ENCODE measurements around the gene TMEM255A. TPM values are rescaled to one million over a fixed set of nuclear protein-coding genes. Genes with fewer than 3 reads are reported as not detected.

The TMEM255A gene
- total and polyA plus RNA-seq, 8 donors: 0.25 to 2.0 (median 0.65) TPM; not detected in 2

DNA sequence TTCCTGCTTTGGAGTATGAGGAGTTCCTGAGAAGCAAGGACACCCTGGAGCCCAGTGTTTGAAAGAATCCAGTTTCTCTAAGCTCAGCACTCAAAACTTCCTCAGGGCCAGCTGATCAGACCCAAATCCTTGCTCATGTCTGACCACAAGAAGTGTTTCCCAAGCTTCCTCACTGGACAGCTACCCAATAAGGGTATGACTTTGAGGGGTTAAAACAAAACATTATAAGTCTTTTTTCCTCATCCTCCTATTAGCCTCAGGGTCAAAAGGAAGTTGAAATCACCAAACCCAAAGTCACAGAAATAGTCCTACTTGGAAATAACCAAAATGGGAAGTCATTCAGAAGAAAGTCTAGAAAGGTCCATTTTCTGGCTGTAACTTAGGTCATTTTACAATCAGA lies 46.9 kb downstream of the TMEM255A start:
- TF ChIP-seq POLR2A (IDR thresholded peaks at IDR 0.05): no peak
- TF ChIP-seq, protein P1, sequence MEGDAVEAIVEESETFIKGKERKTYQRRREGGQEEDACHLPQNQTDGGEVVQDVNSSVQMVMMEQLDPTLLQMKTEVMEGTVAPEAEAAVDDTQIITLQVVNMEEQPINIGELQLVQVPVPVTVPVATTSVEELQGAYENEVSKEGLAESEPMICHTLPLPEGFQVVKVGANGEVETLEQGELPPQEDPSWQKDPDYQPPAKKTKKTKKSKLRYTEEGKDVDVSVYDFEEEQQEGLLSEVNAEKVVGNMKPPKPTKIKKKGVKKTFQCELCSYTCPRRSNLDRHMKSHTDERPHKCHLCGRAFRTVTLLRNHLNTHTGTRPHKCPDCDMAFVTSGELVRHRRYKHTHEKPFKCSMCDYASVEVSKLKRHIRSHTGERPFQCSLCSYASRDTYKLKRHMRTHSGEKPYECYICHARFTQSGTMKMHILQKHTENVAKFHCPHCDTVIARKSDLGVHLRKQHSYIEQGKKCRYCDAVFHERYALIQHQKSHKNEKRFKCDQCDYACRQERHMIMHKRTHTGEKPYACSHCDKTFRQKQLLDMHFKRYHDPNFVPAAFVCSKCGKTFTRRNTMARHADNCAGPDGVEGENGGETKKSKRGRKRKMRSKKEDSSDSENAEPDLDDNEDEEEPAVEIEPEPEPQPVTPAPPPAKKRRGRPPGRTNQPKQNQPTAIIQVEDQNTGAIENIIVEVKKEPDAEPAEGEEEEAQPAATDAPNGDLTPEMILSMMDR (IDR thresholded peaks at IDR 0.05): no peak
- TF ChIP-seq POLR2AphosphoS5 (IDR thresholded peaks at IDR 0.05): no peak
- H3K4me1 ChIP-seq: no peaks in the 10 kb centered on the region
- no peaks in the 10 kb centered on the region for H3K36me3 ChIP-seq
- no peak overlapping the region for H3K27ac ChIP-seq
- H3K27me3 ChIP-seq: no peaks in the 10 kb centered on the region
- no peak overlapping the region for H3K4me3 ChIP-seq
- intact Hi-C loops (cut with DNase I; ENCODE audit: low total_unique reads): no loop called here
- no peak for DNase-seq
- no peaks in the 10 kb centered on the region for H3K9me3 ChIP-seq

DNA sequence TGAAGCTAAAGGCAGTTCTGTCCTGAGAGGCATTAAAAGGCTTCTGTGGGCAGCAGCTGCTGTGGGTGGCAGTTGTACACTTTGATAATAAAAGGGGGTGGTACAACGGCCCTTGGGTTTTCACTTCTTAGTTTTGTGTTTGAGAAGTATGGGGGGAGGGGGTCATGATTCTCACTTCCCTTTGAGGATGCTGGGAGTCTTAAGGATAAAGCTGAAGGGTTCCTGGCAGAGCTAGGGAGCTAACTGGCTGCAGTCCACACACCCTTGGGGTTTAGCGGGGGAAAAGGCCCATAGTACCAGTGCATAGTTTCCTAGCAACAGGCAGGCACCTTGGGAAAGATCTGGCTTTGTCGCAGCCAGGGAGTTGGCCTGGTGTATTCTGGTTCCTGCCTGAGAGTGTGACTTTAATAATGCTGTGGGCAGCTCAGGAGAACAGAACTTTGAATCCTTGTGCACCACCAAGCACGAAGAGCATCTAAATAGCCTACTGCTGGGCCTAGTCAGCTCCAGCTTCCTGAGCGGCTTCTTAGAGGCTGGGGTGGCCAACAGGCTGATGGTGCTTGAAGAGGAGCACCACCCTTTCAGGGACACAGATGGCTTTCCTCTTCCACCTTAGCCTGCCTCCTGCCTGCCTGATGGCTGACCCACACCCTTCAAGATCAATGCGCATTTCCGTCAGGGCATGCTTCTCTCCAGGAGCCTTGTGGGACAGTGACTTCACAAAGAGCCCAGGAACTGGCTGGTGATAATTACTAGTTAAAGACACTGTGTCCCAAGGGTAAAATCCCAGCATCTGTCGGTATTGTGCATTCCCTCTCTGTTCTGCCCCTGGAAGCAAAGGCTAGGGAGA lies 48.2 kb downstream of the TMEM255A start:
- 54 to 75% (median 59%) methylated on average over 5 to 8 of the region's 8 CpGs for WGBS, 5 donors
- H3K36me3 ChIP-seq: no peaks in the 10 kb centered on the region
- no peak overlapping the region for H3K27ac ChIP-seq
- no peaks in the 10 kb centered on the region for H3K9me3 ChIP-seq
- no peak for TF ChIP-seq EP300 (IDR thresholded peaks at IDR 0.05)
- no peak for TF ChIP-seq POLR2A (IDR thresholded peaks at IDR 0.05)
- TF ChIP-seq, protein P1 (IDR thresholded peaks at IDR 0.05): no peak
- TF ChIP-seq POLR2AphosphoS5 (IDR thresholded peaks at IDR 0.05): no peak
- H3K4me3 ChIP-seq: no peak overlapping the region
- no peaks in the 10 kb centered on the region for H3K4me1 ChIP-seq
- H3K27me3 ChIP-seq: no peaks in the 10 kb centered on the region
- peak in 1 of 2 donors; percentile 12 for DNase-seq
- intact Hi-C loops (cut with DNase I; ENCODE audit: low total_unique reads): no loop called here

DNA sequence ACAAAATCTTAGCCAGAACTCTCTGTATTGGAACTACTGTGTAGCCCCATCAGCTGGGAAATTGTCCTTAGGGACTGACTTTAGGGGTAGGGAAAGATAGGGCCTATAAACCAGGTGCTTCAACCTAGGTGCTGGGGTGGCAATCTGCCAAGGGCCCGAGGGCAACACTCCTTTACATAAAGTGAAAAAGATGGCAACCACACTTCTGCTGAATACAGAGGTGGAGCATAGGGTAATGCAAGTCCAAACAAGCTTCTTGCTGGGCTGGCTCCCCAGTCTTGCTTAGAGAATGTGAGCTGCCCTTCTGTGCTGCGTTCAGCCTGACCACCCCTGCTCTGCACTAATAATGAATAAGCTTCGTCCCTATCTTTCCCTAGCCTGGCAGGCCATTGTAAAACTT lies 50.9 kb downstream of the TMEM255A start:
- Histone ChIP-seq H3K27me3 (no peaks in the 10 kb centered on the region), H3K4me1 (no peaks in the 10 kb centered on the region), H3K9me3 (no peaks in the 10 kb centered on the region), H3K27ac (no peak overlapping the region), H3K4me3 (no peak overlapping the region), H3K36me3 (no peaks in the 10 kb centered on the region)
- peak in 1 of 2 donors; percentile 7 for DNase-seq
- TF ChIP-seq, protein P1 (IDR thresholded peaks at IDR 0.05): no peak
- TF ChIP-seq EP300 (IDR thresholded peaks at IDR 0.05) (no peak), POLR2AphosphoS5 (IDR thresholded peaks at IDR 0.05) (no peak), POLR2A (IDR thresholded peaks at IDR 0.05) (no peak)
- intact Hi-C loops (cut with DNase I; ENCODE audit: low total_unique reads): no loop called here
- 14 to 53% (median 47%) methylated on average over 1 to 3 of the region's 3 CpGs for WGBS, 5 donors

DNA sequence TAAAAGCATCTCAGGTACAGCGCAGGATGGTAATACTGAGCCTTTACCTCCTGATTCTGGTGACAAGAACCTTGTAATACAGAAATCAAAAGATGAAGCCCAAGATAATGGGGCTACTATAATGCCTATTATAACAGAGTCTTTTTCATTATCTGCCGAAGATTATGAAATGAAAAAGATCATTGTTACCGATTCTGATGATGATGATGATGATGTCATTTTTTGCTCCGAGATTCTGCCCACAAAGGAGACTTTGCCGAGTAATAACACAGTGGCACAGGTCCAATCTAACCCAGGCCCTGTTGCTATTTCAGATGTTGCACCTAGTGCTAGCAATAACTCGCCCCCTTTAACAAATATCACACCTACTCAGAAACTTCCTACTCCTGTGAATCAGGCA lies 57.5 kb downstream of the TMEM255A start:
- WGBS, 5 donors: 71 to 89% (median 87%) methylated on average over 6 of the region's 6 CpGs
- no peak overlapping the region for H3K27ac ChIP-seq
- no peak for DNase-seq
- intact Hi-C loops (cut with DNase I; ENCODE audit: low total_unique reads): no loop called here
- no peak overlapping the region for H3K4me3 ChIP-seq
- peaks cover 5 to 19% (median 15%) of the 10 kb centered on the region in 4 donors for H3K36me3 ChIP-seq
- no peaks in the 10 kb centered on the region for H3K27me3 ChIP-seq
- H3K9me3 ChIP-seq: no peaks in the 10 kb centered on the region
- TF ChIP-seq, protein P1 (IDR thresholded peaks at IDR 0.05): no peak
- TF ChIP-seq POLR2AphosphoS5 (IDR thresholded peaks at IDR 0.05) (no peak), EP300 (IDR thresholded peaks at IDR 0.05) (no peak), POLR2A (IDR thresholded peaks at IDR 0.05) (no peak)
- peaks cover 0 to 14% (median 0%) of the 10 kb centered on the region in 4 donors for H3K4me1 ChIP-seq
